Measurements from ENCODE around the gene MPRIP.

MPRIP gene

GRCh38 chr17:17053446-17054379, 11.5 kb downstream of the MPRIP start:
- DNase-seq, result no peak

GRCh38 chr17:17054636-17055035, 12.4 kb downstream of the MPRIP start:
- DNase-seq, result no peak

GRCh38 chr17:17055286-17056155, 13.3 kb downstream of the MPRIP start:
- no peak for DNase-seq

- no peak for DNase-seq
Measured at GRCh38 chr17:17056156-17056539, 13.9 kb downstream of the MPRIP start.

- DNase-seq, result no peak
Measured at GRCh38 chr17:17057057-17057551, 14.8 kb downstream of the MPRIP start.

- DNase-seq, result no peak
Measured at GRCh38 chr17:17058304-17058703, 16.0 kb downstream of the MPRIP start.

- DNase-seq, result no peak
Measured at GRCh38 chr17:17059301-17059890, 17.1 kb downstream of the MPRIP start.

GRCh38 chr17:17060001-17060922, 18.0 kb downstream of the MPRIP start:
- DNase-seq, result no peak

GRCh38 chr17:17060930-17061329, 18.7 kb downstream of the MPRIP start:
- no peak for DNase-seq

- DNase-seq, result no peak
Measured at GRCh38 chr17:17061516-17061915, 19.3 kb downstream of the MPRIP start.

GRCh38 chr17:17062356-17062755, 20.1 kb downstream of the MPRIP start:
- DNase-seq, result no peak

GRCh38 chr17:17062866-17063265, 20.6 kb downstream of the MPRIP start:
- no peak for DNase-seq

GRCh38 chr17:17063546-17064122, 21.4 kb downstream of the MPRIP start:
- DNase-seq, result no peak

- DNase-seq, result no peak
Measured at GRCh38 chr17:17064322-17064721, 22.1 kb downstream of the MPRIP start.

GRCh38 chr17:17066021-17066420, 23.8 kb downstream of the MPRIP start:
- DNase-seq, result no peak

- no peak for DNase-seq
Measured at GRCh38 chr17:17067257-17067656, 25.0 kb downstream of the MPRIP start.

- no peak for DNase-seq
Measured at GRCh38 chr17:17069849-17070248, 27.6 kb downstream of the MPRIP start.

- no peak for DNase-seq
Measured at GRCh38 chr17:17070931-17071330, 28.7 kb downstream of the MPRIP start.

GRCh38 chr17:17071531-17072360, 29.5 kb downstream of the MPRIP start:
- no peak for DNase-seq

GRCh38 chr17:17072546-17072945, 30.3 kb downstream of the MPRIP start:
- no peak for DNase-seq

Measured in T1000 (cell line).